Endometrial microvascular endothelial cells (primary cell): ENCODE measurements around the gene GABRD. TPM values are rescaled to one million over a fixed set of nuclear protein-coding genes. Genes with fewer than 3 reads are reported as not detected.

Experiments used
- total RNA-seq: library from RNA; depleted of rRNA; stranded (reverse); fragments of >200 nt; gene quantifications from one replicate; pipeline ENCODE4 v1.2.3, GENCODE V29; 2015; ENCODE audit errors: inconsistent ontology term

Gene GABRD
- total RNA-seq, 1 donor from 2014 or later = not detected

Other genes with a start within 250 kb of the GABRD start
- 78.4 TPM for gene NADK, start 240.9 kb upstream of the GABRD start, total RNA-seq
- 184 TPM for gene GNB1, start 128.3 kb upstream of the GABRD start, total RNA-seq
- not detected for gene CALML6, start 104.1 kb upstream of the GABRD start, total RNA-seq
- gene TMEM52, start 100.1 kb upstream of the GABRD start, total RNA-seq = not detected
- not detected for gene CFAP74, start 15.6 kb upstream of the GABRD start, total RNA-seq
- gene PRKCZ, start 31.1 kb downstream of the GABRD start, total RNA-seq = 3.6 TPM
- gene FAAP20, start 175.4 kb downstream of the GABRD start, total RNA-seq = 34.9 TPM
- 26.6 TPM for gene SKI, start 209.0 kb downstream of the GABRD start, total RNA-seq